GM10266 (cell line): ENCODE results near the gene SHC4.
"Not testable (repeated sequence)": the region's sequence is repeated elsewhere in the genome, so short reads cannot be mapped to it uniquely, and the experiment has no call there.

Source experiments
- DNase-seq: peaks from one replicate; pipeline ENCODE4 v3.0.0; 2012; ENCODE audit errors: extremely low spot score
- TF ChIP-seq, protein P1 (sequence below): IDR thresholded peaks from 2 replicates; pipeline ENCODE4 v1.5.1; 2012; ENCODE audit warnings: mild to moderate bottlenecking, low read depth; ENCODE audit not compliant: control insufficient read depth, insufficient read depth; ENCODE audit errors: missing control alignments

SHC4 gene

DNA sequence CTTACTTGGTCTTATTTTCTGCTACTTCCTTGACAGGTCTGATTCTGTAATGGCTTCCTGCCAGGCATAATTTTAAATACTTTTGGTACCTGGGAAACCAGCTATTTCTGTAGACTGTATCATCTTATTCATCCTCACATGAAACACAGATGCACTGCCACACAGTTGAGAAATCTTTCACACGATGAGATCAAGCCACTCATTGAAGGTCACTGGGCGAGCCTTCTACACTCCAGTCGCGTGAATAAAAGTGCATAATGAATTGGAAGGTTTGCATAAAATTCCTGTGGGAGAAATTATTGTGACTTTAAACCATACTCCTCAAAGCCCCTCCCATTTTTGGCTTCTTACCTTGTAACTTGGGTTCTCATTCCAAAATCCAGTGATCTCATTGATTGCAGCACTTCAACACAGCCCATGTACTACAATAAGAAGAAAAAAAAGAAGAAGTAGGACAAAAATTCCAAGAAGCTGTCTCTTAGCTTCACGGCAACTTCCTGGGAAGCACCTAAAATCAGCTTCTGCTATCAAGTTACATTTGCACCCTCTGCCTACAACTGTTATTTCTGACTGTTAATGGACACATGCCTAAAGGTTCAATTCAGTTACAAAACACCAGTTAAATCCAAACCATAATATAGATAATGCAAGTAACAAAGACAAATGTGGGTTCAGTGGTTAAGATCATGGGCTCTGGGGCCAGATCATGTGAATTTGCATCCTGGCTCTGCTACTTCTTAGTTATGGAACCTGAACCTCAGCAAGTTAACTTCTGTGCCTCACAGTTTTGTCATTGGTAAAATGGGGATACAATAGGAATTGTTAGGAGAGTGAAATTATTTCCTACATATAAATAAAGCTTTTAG lies 39.0 kb downstream of the SHC4 start:
- no peak for DNase-seq
- TF ChIP-seq, protein P1, sequence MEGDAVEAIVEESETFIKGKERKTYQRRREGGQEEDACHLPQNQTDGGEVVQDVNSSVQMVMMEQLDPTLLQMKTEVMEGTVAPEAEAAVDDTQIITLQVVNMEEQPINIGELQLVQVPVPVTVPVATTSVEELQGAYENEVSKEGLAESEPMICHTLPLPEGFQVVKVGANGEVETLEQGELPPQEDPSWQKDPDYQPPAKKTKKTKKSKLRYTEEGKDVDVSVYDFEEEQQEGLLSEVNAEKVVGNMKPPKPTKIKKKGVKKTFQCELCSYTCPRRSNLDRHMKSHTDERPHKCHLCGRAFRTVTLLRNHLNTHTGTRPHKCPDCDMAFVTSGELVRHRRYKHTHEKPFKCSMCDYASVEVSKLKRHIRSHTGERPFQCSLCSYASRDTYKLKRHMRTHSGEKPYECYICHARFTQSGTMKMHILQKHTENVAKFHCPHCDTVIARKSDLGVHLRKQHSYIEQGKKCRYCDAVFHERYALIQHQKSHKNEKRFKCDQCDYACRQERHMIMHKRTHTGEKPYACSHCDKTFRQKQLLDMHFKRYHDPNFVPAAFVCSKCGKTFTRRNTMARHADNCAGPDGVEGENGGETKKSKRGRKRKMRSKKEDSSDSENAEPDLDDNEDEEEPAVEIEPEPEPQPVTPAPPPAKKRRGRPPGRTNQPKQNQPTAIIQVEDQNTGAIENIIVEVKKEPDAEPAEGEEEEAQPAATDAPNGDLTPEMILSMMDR, result no peak

DNA sequence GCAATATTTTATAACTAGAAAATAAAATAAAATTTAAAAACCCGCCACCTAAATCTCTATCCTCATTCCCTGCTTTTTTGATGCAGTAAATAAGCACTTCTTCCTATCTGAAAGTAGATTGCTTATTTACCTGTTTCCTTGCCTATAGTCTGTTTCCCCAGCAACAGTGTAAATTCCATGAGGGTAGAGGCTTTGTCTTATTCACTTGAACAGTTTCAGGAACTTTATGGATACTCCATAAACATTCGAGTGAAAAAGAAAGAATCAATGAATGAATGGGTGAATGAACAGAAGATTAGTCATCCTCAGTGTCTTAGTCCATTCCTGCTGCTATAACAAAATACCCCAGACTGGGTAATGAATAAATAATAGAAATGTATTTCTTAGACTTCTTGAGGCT lies 41.7 kb downstream of the SHC4 start:
- TF ChIP-seq, protein P1, result no peak
- DNase-seq, result no peak

DNA sequence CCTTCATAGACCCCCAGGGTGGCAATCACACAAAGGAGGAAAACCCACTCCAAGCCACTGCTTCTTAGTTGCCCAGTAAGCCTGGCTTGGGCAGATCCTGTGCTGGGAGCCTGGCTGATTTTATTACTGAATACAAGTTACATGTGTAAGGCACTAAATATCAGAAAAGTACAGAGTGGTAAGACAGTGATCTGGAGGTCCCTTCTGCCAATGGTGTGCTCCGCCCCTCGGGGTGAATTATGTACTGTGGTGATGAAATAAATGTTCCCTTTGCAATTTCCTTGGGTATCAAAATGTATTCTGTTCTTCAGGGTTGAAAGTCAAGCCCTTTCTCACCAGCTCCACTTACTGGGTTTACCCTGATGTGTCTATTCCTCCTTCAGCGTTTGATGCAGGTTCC lies 47.0 kb downstream of the SHC4 start:
- TF ChIP-seq, protein P1, result no peak
- DNase-seq, result no peak

DNA sequence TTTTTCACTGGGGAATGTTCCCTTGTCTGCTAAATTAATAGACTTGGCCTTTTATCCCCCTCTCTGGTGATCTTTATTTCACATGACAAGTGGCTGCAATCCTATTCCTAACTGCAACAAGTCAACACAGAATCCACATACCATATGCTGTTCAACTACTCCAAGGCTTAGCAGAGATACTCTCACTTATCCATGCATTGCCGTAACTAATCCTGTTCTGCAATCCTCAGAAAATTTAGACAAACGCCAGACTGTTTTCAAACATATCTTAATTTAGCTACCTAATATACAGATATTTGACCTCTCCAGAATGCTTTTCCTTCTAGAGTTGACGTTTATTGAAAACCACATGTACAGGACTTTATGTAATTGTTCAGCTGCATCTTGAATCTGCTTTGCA lies 47.9 kb downstream of the SHC4 start:
- no peak for DNase-seq
- TF ChIP-seq, protein P1, result no peak

DNA sequence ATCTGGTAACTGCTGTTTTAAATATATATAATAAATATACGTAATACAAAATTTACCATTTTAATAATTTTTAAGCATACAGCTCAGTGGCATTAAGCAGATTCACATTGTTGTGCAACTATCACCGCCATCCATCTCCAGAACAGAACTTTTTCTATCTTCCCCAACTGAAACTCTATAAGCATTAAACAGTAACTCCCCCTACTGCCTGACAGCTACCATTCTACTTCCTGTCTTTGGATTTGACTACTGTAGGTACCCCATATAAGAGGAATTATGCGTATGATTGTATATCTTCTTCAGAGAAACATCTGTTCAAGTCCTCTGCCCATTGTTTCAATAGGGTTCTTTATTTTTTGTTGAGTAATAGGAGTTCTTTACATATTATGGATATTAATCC lies 49.0 kb downstream of the SHC4 start:
- no peak for DNase-seq
- TF ChIP-seq, protein P1, result no peak

DNA sequence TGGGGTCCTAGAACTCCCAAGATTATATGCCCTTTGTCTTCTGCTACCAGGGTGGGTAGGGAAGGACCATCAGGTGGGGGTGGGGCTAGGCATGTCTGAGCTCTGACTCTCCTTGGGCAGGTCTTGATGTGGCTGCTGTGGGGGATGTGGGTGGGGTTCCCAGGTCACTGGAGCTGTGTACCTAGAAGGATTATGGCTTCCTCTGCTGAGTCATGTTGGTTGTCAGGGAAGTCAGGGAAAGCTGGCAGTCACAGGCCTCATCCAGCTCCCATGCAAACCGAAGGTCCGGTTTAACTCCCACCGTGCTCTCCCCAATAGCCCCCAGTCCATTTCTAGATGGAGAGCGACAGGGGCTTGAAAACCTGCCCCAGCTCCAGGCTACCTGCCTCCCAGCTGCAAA lies 50.6 kb downstream of the SHC4 start:
- DNase-seq, result no peak
- TF ChIP-seq, protein P1, result no peak

DNA sequence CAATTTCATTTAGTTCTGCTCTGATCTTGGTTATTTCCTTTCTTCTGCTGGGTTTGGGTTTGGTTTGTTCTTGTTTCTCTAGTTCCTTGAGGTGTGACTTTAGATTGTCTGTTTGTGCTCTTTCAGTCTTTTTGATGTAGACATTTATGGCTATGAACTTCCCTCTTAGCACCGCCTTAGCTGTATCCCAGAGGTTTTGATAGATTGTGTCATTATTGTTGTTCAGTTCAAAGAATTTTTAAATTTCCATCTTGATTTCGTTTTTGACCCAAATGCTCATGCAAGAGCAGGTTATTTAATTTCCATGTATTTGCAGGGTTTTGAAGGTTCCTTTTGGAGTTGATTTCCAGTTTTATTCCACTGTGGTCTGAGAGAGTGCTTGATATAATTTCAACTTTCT lies 53.2 kb downstream of the SHC4 start:
- DNase-seq, result not testable (repeated sequence)

DNA sequence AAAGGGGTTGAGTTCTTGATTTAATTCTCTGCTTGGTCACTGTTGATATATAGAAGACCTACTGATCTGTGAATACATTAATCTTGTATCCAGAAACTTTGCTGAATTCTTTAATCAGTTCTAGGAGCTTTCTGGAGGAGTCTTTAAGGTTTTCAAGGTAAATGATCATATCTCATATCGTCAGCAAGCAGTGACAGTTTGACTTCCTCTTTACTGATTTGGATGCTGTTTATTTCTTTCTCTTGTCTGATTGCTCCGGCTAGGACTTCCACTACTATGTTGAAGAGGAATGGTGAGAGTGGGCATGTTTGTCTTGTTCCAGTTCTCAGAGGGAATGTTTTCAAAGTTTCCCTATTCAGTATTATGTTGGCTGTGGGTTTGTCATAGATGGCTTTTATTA lies 54.4 kb downstream of the SHC4 start:
- DNase-seq, result not testable (repeated sequence)
